22Rv1 (cell line): Measurements from ENCODE around the gene SPINT4.

ENCODE experiments used
- CTCF ChIP-seq: fragments of 450-650 bp; IDR thresholded peaks from 2 replicates; pipeline ENCODE4 v1.5.1; 2017; ENCODE audit warnings: mild to moderate bottlenecking
- ZFX ChIP-seq: fragments of 450-650 bp; IDR thresholded peaks from 2 replicates; pipeline ENCODE4 v1.6.1; 2017; ENCODE audit warnings: antibody characterized with exemption, borderline replicate concordance

- no peak for TF ChIP-seq CTCF
- no peak for TF ChIP-seq ZFX
These were observed 42.5 kb upstream of the SPINT4 start for GRCh38 chr20:45679650-45680049.
